K562 (cell line): ENCODE measurements around the gene BAIAP2. TPM values are rescaled to one million over a fixed set of nuclear protein-coding genes. Genes with fewer than 3 reads are reported as not detected.

Source experiments
- CBFA2T3 ChIP-seq: fragments of 450-650 bp; IDR thresholded peaks from 2 replicates; pipeline ENCODE4 v1.6.1; 2017
- CTCF ChIP-seq, 3 experiments: IDR thresholded peaks in 2 of 3; conservative IDR thresholded peaks in 1 of 3; 2 replicates each; pipeline ENCODE4 v1.5.1; 2011 to 2012; ENCODE audit warnings: low read length in 3 of 3, mild to moderate bottlenecking in 3 of 3, control low read depth in 2 of 3, improper control_type of control experiment in 1 of 3, inconsistent platforms in 1 of 3, low read depth in 1 of 3, mixed read lengths in 1 of 3, moderate library complexity in 1 of 3; ENCODE audit not compliant: insufficient read depth in 2 of 3
- ELF1 ChIP-seq: fragments of 200-800 bp; sonication (Bioruptor generic); IDR thresholded peaks from 2 replicates; pipeline ENCODE4 v1.6.1; 2016; ENCODE audit warnings: missing genetic modification characterization, missing compliant biosample characterization
- JUNB ChIP-seq: fragments of 450-650 bp; formaldehyde crosslinking; conservative IDR thresholded peaks from 2 replicates; pipeline ENCODE4 v1.4.0; 2020; ENCODE audit warnings: mild to moderate bottlenecking
- NBN ChIP-seq: fragments of 450-650 bp; IDR thresholded peaks from 2 replicates; pipeline ENCODE4 v1.6.1; 2016; ENCODE audit warnings: low read depth, mild to moderate bottlenecking
- RAD21 ChIP-seq, 2 experiments: fragments of 250-450 bp in 1 of 2; fragments of 450-650 bp in 1 of 2; sonication (Bioruptor Pico) in 1 of 2; formaldehyde crosslinking in 1 of 2; IDR thresholded peaks in 1 of 2; conservative IDR thresholded peaks in 1 of 2; 2 replicates each; pipeline versions ENCODE4 v1.4.0 to v1.8.0; 2020 to 2022; ENCODE audit warnings: mild to moderate bottlenecking in 2 of 2, moderate library complexity in 1 of 2
- polyA plus RNA-seq, 8 experiments: library from polyadenylated mRNA; depleted of rRNA in 4 of 8; stranded (reverse) in 5 of 8; unstranded in 3 of 8; fragments of >200 nt; fragmentation: Nextera tagmentation in 2 of 8; fragmentation: Illumina TruSeq in 1 of 8; extraction: Ambion mirVana in 2 of 8; extraction: Trizol in 1 of 8; gene quantifications; 2 replicates each; pipeline versions ENCODE4 v1.2.1 to v1.2.3, GENCODE V29; 2011 to 2014; ENCODE audit warnings: inconsistent platforms in 1 of 8, missing spikeins in 1 of 8
- total RNA-seq, 7 experiments: library from RNA; depleted of rRNA in 6 of 7; stranded (reverse); fragments of >200 nt in 6 of 7; fragmentation: Illumina TruSeq in 2 of 7; extraction: Trizol in 2 of 7; gene quantifications; 2 replicates each; pipeline versions ENCODE4 v1.2.1 to v1.2.3, GENCODE V29; 2011 to 2021; ENCODE audit warnings: low replicate concordance in 1 of 7
- TF ChIP-seq, protein P1 (sequence below): IDR thresholded peaks from 3 replicates; pipeline ENCODE4 v1.6.1; 2011; ENCODE audit warnings: borderline replicate concordance, mild to moderate bottlenecking, moderate library complexity; ENCODE audit not compliant: insufficient read length; ENCODE audit errors: extremely low read depth
- TF ChIP-seq, protein P2 (sequence below), 2 experiments: fragments of 450-650 bp in 1 of 2; sonication (generic) in 1 of 2; formaldehyde crosslinking in 1 of 2; IDR thresholded peaks; 2 replicates each; pipeline versions ENCODE4 v1.7.1 to v1.9.0; 2016 to 2022; ENCODE audit warnings: inconsistent platforms in 1 of 2, mild to moderate bottlenecking in 1 of 2, missing genetic modification reagents in 1 of 2
- TF ChIP-seq, protein P3 (sequence below): fragments of 250-450 bp; sonication (Bioruptor Pico); IDR thresholded peaks from 2 replicates; pipeline ENCODE4 v1.8.0; 2022; ENCODE audit warnings: moderate library complexity, mild to moderate bottlenecking, inconsistent platforms

BAIAP2 gene
- total and polyA plus RNA-seq, 9 of the 15 experiments (the other 6 are each of a cell fraction or from before 2014, with no cell fraction given) = 2.3 to 51.6 (median 18.4) TPM

GRCh38 chr17:81119223-81120148, 84.5 kb downstream of the BAIAP2 start (continued):
- TF ChIP-seq, protein P1, sequence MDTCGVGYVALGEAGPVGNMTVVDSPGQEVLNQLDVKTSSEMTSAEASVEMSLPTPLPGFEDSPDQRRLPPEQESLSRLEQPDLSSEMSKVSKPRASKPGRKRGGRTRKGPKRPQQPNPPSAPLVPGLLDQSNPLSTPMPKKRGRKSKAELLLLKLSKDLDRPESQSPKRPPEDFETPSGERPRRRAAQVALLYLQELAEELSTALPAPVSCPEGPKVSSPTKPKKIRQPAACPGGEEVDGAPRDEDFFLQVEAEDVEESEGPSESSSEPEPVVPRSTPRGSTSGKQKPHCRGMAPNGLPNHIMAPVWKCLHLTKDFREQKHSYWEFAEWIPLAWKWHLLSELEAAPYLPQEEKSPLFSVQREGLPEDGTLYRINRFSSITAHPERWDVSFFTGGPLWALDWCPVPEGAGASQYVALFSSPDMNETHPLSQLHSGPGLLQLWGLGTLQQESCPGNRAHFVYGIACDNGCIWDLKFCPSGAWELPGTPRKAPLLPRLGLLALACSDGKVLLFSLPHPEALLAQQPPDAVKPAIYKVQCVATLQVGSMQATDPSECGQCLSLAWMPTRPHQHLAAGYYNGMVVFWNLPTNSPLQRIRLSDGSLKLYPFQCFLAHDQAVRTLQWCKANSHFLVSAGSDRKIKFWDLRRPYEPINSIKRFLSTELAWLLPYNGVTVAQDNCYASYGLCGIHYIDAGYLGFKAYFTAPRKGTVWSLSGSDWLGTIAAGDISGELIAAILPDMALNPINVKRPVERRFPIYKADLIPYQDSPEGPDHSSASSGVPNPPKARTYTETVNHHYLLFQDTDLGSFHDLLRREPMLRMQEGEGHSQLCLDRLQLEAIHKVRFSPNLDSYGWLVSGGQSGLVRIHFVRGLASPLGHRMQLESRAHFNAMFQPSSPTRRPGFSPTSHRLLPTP = no peak
- peak; percentile 100 for TF ChIP-seq NBN
- peak; percentile 39 for TF ChIP-seq JUNB
- TF ChIP-seq, protein P2, sequence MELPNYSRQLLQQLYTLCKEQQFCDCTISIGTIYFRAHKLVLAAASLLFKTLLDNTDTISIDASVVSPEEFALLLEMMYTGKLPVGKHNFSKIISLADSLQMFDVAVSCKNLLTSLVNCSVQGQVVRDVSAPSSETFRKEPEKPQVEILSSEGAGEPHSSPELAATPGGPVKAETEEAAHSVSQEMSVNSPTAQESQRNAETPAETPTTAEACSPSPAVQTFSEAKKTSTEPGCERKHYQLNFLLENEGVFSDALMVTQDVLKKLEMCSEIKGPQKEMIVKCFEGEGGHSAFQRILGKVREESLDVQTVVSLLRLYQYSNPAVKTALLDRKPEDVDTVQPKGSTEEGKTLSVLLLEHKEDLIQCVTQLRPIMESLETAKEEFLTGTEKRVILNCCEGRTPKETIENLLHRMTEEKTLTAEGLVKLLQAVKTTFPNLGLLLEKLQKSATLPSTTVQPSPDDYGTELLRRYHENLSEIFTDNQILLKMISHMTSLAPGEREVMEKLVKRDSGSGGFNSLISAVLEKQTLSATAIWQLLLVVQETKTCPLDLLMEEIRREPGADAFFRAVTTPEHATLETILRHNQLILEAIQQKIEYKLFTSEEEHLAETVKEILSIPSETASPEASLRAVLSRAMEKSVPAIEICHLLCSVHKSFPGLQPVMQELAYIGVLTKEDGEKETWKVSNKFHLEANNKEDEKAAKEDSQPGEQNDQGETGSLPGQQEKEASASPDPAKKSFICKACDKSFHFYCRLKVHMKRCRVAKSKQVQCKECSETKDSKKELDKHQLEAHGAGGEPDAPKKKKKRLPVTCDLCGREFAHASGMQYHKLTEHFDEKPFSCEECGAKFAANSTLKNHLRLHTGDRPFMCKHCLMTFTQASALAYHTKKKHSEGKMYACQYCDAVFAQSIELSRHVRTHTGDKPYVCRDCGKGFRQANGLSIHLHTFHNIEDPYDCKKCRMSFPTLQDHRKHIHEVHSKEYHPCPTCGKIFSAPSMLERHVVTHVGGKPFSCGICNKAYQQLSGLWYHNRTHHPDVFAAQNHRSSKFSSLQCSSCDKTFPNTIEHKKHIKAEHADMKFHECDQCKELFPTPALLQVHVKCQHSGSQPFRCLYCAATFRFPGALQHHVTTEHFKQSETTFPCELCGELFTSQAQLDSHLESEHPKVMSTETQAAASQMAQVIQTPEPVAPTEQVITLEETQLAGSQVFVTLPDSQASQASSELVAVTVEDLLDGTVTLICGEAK (IDR thresholded peaks at IDR 0.05) = peak; percentile 42; the same call in 1 of the 2 replicates
- TF ChIP-seq, protein P2 (CRISPR knock-in tag; IDR thresholded peaks at IDR 0.05) = no peak
- TF ChIP-seq RAD21 (CRISPR knock-in tag; conservative IDR thresholded peaks at IDR 0.05 in 1 of 2, IDR thresholded peaks at IDR 0.05 in 1 of 2) = peak; percentile 7 to 48; a peak in 2 of 4 replicates
- TF ChIP-seq CTCF (IDR thresholded peaks at IDR 0.05 in 2 of 3, conservative IDR thresholded peaks at IDR 0.05 in 1 of 3; ENCODE audit: insufficient read depth in 2 of 3, low read depth in 1 of 3, low read length in 3 of 3) = peak; percentile 74 to 93 (median 83)
- 0 out of 2 replicates have a peak, but pooled peaks have one; percentile 2 for TF ChIP-seq CBFA2T3
- TF ChIP-seq, protein P3, sequence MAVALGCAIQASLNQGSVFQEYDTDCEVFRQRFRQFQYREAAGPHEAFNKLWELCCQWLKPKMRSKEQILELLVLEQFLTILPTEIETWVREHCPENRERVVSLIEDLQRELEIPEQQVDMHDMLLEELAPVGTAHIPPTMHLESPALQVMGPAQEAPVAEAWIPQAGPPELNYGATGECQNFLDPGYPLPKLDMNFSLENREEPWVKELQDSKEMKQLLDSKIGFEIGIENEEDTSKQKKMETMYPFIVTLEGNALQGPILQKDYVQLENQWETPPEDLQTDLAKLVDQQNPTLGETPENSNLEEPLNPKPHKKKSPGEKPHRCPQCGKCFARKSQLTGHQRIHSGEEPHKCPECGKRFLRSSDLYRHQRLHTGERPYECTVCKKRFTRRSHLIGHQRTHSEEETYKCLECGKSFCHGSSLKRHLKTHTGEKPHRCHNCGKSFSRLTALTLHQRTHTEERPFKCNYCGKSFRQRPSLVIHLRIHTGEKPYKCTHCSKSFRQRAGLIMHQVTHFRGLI (CRISPR knock-in tag) = no peak
- TF ChIP-seq ELF1 = peak; percentile 78
